HepG2 (cell line): ENCODE results near the gene CNTN5. TPM values are rescaled to one million over a fixed set of nuclear protein-coding genes. Genes with fewer than 3 reads are reported as not detected.
A peak's percentile ranks its signal among the peaks of the same experiment; 100 is the strongest.

ENCODE experiments used
- ADNP ChIP-seq: sonication (generic); formaldehyde crosslinking; IDR thresholded peaks from 2 replicates; pipeline ENCODE4 v1.4.0; 2020; ENCODE audit warnings: missing genetic modification reagents
- CBX2 ChIP-seq, 2 experiments: fragments of 200-600 bp in 1 of 2; sonication (generic); formaldehyde crosslinking in 1 of 2; IDR thresholded peaks; 2 replicates each; pipeline versions ENCODE4 v1.7.0 to v1.8.1; 2018 to 2022; ENCODE audit warnings: low read depth in 2 of 2, low read length in 1 of 2, mild to moderate bottlenecking in 1 of 2, missing genetic modification reagents in 1 of 2
- FOXJ3 ChIP-seq: sonication (generic); formaldehyde crosslinking; IDR thresholded peaks from 2 replicates; pipeline ENCODE4 v1.4.0; 2020; ENCODE audit warnings: missing genetic modification reagents, mild to moderate bottlenecking, borderline replicate concordance
- JUND ChIP-seq: sonication (generic); formaldehyde crosslinking; IDR thresholded peaks from 2 replicates; pipeline ENCODE4 v1.8.0; 2022; ENCODE audit warnings: mild to moderate bottlenecking, missing genetic modification reagents
- KAT2B ChIP-seq: fragments of 150-350 bp; IDR thresholded peaks from 2 replicates; pipeline ENCODE4 v1.6.1; 2014; ENCODE audit warnings: low read depth, low read length, borderline replicate concordance
- KDM4B ChIP-seq: sonication (generic); formaldehyde crosslinking; IDR thresholded peaks from 2 replicates; pipeline ENCODE4 v1.4.0; 2020; ENCODE audit warnings: missing genetic modification reagents
- SMC3 ChIP-seq: IDR thresholded peaks from 2 replicates; pipeline ENCODE4 v1.6.1; 2011; ENCODE audit warnings: low read length, improper control_type of control experiment
- SRSF1 ChIP-seq: fragments of 200-400 bp; formaldehyde crosslinking; optimal IDR thresholded peaks from 2 replicates; pipeline ENCODE3; 2017; ENCODE audit warnings: mild to moderate bottlenecking, low read depth, low read length, moderate library complexity
- THYN1 ChIP-seq: sonication (generic); formaldehyde crosslinking; IDR thresholded peaks from 2 replicates; pipeline ENCODE4 v1.8.1; 2023; ENCODE audit warnings: low read depth, mild to moderate bottlenecking, moderate library complexity, missing genetic modification reagents, borderline replicate concordance
- TSC22D2 ChIP-seq: sonication (generic); formaldehyde crosslinking; IDR thresholded peaks from 2 replicates; pipeline ENCODE4 v1.5.1; 2020; ENCODE audit warnings: missing genetic modification reagents, mild to moderate bottlenecking, borderline replicate concordance
- ZNF205 ChIP-seq: IDR thresholded peaks from 2 replicates; pipeline ENCODE4 v1.6.1; 2018; ENCODE audit warnings: missing biosample characterization, missing genetic modification reagents
- ZNF317 ChIP-seq: sonication (generic); formaldehyde crosslinking; IDR thresholded peaks from 2 replicates; pipeline ENCODE4 v1.5.0; 2020; ENCODE audit warnings: mild to moderate bottlenecking, missing genetic modification reagents
- polyA plus RNA-seq, 8 experiments: library from polyadenylated mRNA; depleted of rRNA in 3 of 8; stranded (reverse) in 7 of 8; unstranded in 1 of 8; fragments of >200 nt; fragmentation: Illumina TruSeq in 4 of 8; extraction: Trizol in 4 of 8; gene quantifications; 2 replicates each; pipeline versions ENCODE4 v1.2.1 to v1.2.3, GENCODE V29; 2011 to 2016; ENCODE audit warnings: low read depth in 4 of 8, missing spikeins in 1 of 8, mixed read lengths in 1 of 8; ENCODE audit not compliant: insufficient read depth in 1 of 8
- total RNA-seq, 5 experiments: library from RNA; depleted of rRNA; stranded (reverse); fragments of >200 nt; fragmentation: Illumina TruSeq; extraction: Trizol; gene quantifications; 2 replicates each; pipeline ENCODE4 v1.2.3, GENCODE V29; 2016; ENCODE audit warnings: low read depth in 1 of 5
- TF ChIP-seq, protein P1 (sequence below): sonication (generic); formaldehyde crosslinking; IDR thresholded peaks from 2 replicates; pipeline ENCODE4 v1.8.0; 2022; ENCODE audit warnings: mild to moderate bottlenecking, missing genetic modification reagents, borderline replicate concordance
- TF ChIP-seq, protein P2 (sequence below): sonication (generic); formaldehyde crosslinking; IDR thresholded peaks from 2 replicates; pipeline ENCODE4 v1.9.0; 2021; ENCODE audit warnings: missing genetic modification reagents, mild to moderate bottlenecking, borderline replicate concordance
- TF ChIP-seq, protein P3 (sequence below), 2 experiments: sonication (generic) in 1 of 2; formaldehyde crosslinking in 1 of 2; IDR thresholded peaks; 2 replicates each; pipeline versions ENCODE4 v1.4.0 to v1.6.1; 2016 to 2020; ENCODE audit warnings: borderline replicate concordance in 1 of 2, low read depth in 1 of 2, mild to moderate bottlenecking in 1 of 2, missing genetic modification reagents in 1 of 2
- TF ChIP-seq, protein P4 (sequence below): sonication (generic); formaldehyde crosslinking; IDR thresholded peaks from 2 replicates; pipeline ENCODE4 v1.5.0; 2020; ENCODE audit warnings: mild to moderate bottlenecking, missing genetic modification reagents
- TF ChIP-seq, protein P5 (sequence below): sonication (generic); formaldehyde crosslinking; IDR thresholded peaks from 2 replicates; pipeline ENCODE4 v1.8.0; 2022; ENCODE audit warnings: missing genetic modification reagents, mild to moderate bottlenecking, inconsistent platforms, borderline replicate concordance

Gene CNTN5
- total and polyA plus RNA-seq, 2 of the 13 experiments (the other 11 are each of a cell fraction or from before 2014, with no cell fraction given) = not detected

DNA sequence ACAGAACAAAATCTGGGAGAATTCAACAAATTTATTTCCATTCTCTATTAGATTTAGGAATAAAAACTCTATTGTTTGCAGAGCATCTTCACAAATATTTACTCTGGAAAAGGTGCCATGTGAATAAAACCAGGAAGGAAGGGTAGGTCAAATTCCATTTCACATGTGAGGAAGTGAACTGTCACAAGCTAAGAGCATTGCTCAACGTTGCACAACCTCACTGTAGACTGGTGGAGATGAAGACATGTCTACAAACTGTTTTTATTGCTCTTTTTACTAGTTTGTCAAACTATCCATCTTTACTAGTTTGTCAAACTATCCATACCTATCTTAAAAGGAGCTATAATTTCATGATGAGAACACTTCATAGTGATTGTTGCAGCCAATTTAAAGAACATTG, 236.4 kb downstream of the CNTN5 start (continued):
- TF ChIP-seq SRSF1 (no peak), THYN1 (CRISPR knock-in tag) (no peak), SMC3 (peak; percentile 19; the same call in 1 of the 2 replicates), JUND (no peak), KDM4B (CRISPR knock-in tag) (no peak), KAT2B (no peak), ADNP (no peak), CBX2 (IDR thresholded peaks at IDR 0.05; ENCODE audit: low read depth, low read length) (no peak), CBX2 (CRISPR knock-in tag; IDR thresholded peaks at IDR 0.05; ENCODE audit: low read depth) (no peak), ZNF317 (CRISPR knock-in tag) (peak; percentile 69; the same call in 1 of the 2 replicates), FOXJ3 (CRISPR knock-in tag) (no peak), ZNF205 (no peak), TSC22D2 (CRISPR knock-in tag) (no peak)
- TF ChIP-seq, protein P1, sequence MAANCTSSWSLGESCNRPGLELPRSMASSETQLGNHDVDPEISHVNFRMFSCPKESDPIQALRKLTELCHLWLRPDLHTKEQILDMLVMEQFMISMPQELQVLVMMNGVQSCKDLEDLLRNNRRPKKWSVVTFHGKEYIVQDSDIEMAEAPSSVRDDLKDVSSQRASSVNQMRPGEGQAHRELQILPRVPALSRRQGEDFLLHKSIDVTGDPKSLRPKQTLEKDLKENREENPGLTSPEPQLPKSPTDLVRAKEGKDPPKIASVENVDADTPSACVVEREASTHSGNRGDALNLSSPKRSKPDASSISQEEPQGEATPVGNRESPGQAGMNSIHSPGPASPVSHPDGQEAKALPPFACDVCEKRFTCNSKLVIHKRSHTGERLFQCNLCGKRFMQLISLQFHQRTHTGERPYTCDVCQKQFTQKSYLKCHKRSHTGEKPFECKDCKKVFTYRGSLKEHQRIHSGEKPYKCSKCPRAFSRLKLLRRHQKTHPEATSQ (CRISPR knock-in tag) = no peak
- TF ChIP-seq, protein P2, sequence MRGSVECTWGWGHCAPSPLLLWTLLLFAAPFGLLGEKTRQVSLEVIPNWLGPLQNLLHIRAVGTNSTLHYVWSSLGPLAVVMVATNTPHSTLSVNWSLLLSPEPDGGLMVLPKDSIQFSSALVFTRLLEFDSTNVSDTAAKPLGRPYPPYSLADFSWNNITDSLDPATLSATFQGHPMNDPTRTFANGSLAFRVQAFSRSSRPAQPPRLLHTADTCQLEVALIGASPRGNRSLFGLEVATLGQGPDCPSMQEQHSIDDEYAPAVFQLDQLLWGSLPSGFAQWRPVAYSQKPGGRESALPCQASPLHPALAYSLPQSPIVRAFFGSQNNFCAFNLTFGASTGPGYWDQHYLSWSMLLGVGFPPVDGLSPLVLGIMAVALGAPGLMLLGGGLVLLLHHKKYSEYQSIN (CRISPR knock-in tag) = no peak
- TF ChIP-seq, protein P3, sequence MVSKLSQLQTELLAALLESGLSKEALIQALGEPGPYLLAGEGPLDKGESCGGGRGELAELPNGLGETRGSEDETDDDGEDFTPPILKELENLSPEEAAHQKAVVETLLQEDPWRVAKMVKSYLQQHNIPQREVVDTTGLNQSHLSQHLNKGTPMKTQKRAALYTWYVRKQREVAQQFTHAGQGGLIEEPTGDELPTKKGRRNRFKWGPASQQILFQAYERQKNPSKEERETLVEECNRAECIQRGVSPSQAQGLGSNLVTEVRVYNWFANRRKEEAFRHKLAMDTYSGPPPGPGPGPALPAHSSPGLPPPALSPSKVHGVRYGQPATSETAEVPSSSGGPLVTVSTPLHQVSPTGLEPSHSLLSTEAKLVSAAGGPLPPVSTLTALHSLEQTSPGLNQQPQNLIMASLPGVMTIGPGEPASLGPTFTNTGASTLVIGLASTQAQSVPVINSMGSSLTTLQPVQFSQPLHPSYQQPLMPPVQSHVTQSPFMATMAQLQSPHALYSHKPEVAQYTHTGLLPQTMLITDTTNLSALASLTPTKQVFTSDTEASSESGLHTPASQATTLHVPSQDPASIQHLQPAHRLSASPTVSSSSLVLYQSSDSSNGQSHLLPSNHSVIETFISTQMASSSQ (IDR thresholded peaks at IDR 0.05; ENCODE audit: low read depth) = no peak
- TF ChIP-seq, protein P3 (CRISPR knock-in tag; IDR thresholded peaks at IDR 0.05; ENCODE audit: borderline replicate concordance) = no peak
- TF ChIP-seq, protein P4, sequence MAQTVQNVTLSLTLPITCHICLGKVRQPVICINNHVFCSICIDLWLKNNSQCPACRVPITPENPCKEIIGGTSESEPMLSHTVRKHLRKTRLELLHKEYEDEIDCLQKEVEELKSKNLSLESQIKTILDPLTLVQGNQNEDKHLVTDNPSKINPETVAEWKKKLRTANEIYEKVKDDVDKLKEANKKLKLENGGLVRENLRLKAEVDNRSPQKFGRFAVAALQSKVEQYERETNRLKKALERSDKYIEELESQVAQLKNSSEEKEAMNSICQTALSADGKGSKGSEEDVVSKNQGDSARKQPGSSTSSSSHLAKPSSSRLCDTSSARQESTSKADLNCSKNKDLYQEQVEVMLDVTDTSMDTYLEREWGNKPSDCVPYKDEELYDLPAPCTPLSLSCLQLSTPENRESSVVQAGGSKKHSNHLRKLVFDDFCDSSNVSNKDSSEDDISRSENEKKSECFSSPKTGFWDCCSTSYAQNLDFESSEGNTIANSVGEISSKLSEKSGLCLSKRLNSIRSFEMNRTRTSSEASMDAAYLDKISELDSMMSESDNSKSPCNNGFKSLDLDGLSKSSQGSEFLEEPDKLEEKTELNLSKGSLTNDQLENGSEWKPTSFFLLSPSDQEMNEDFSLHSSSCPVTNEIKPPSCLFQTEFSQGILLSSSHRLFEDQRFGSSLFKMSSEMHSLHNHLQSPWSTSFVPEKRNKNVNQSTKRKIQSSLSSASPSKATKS = no peak
- TF ChIP-seq, protein P5, sequence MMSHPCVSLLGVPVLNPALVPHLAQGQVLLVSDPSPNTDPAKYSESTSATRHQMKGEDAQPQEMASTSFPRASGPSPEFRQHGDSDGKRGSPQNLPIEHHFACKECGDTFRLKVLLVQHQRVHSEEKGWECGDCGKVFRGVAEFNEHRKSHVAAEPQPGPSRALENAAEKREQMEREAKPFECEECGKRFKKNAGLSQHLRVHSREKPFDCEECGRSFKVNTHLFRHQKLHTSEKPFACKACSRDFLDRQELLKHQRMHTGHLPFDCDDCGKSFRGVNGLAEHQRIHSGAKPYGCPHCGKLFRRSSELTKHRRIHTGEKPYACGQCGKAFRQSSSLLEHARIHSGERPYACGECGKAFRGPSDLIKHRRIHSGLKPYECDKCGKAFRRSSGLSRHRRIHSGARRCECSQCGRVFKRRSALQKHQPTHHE (CRISPR knock-in tag) = no peak
